Peyer's patch (tissue), 4 donors: ENCODE results near the gene GRN.

ENCODE experiments used
- CTCF ChIP-seq, 6 experiments: fragments of 450-650 bp in 4 of 6; fragments of 200-600 bp in 2 of 6; sonication (generic) in 1 of 6; IDR thresholded peaks; one replicate each; pipeline ENCODE4 v1.5.1; 2017 to 2019; ENCODE audit warnings: antibody characterized with exemption in 6 of 6, mild to moderate bottlenecking in 3 of 6, moderate library complexity in 1 of 6
- POLR2A ChIP-seq, 2 donors: fragments of 450-650 bp; IDR thresholded peaks; one replicate each; pipeline ENCODE4 v1.5.1; 2017; ENCODE audit warnings: antibody characterized with exemption in 2 of 2, mild to moderate bottlenecking in 2 of 2, moderate library complexity in 2 of 2

- TF ChIP-seq CTCF (IDR thresholded peaks at IDR 0.05) (no peak), POLR2A (IDR thresholded peaks at IDR 0.05) (no peak)
These were observed 40.5 kb upstream of the GRN start for GRCh38 chr17:44304651-44305050.
